PC-9 (cell line): Measurements from ENCODE around the gene ATP6V1D.

ENCODE experiments used
- CTCF ChIP-seq: fragments of 200-600 bp; sonication (generic); conservative IDR thresholded peaks from 2 replicates; pipeline ENCODE4 v1.6.1; 2017; ENCODE audit warnings: mixed run types, antibody characterized with exemption, mild to moderate bottlenecking, moderate library complexity
- EZH2 ChIP-seq: fragments of 200-600 bp; sonication (generic); IDR thresholded peaks from 2 replicates; pipeline ENCODE4 v1.8.0; 2017; ENCODE audit warnings: antibody characterized with exemption, low read depth

GRCh38 chr14:67370830-67371229, 11.2 kb upstream of the ATP6V1D start:
- no peak for TF ChIP-seq EZH2
- TF ChIP-seq CTCF, result no peak
